ENCODE results near the gene CH25H.

CH25H gene

GRCh38 chr10:89167915-89168314, 39.2 kb downstream of the CH25H start:
- DNase-seq (ENCODE audit: low read depth), result no peak
- H3K4me3 ChIP-seq (ENCODE audit: low read depth, low read length), result no peak overlapping the region
- TF ChIP-seq POLR2A (IDR thresholded peaks at IDR 0.05; ENCODE audit: extremely low read depth, insufficient read length), result no peak
- no peak for TF ChIP-seq MAX (IDR thresholded peaks at IDR 0.05; ENCODE audit: low read depth, low read length)
- TF ChIP-seq MYC (IDR thresholded peaks at IDR 0.05; ENCODE audit: low read depth, low read length), result no peak
- TF ChIP-seq CTCF (IDR thresholded peaks at IDR 0.05; ENCODE audit: low read depth, low read length), result no peak

- H3K4me3 ChIP-seq (ENCODE audit: low read depth, low read length), result no peak overlapping the region
- TF ChIP-seq CTCF (IDR thresholded peaks at IDR 0.05; ENCODE audit: low read depth, low read length) (no peak), MYC (IDR thresholded peaks at IDR 0.05; ENCODE audit: low read depth, low read length) (no peak), MAX (IDR thresholded peaks at IDR 0.05; ENCODE audit: low read depth, low read length) (no peak), POLR2A (IDR thresholded peaks at IDR 0.05; ENCODE audit: extremely low read depth, insufficient read length) (no peak)
- DNase-seq (ENCODE audit: low read depth), result no peak
Observed at GRCh38 chr10:89165923-89166322, 41.2 kb downstream of the CH25H start.

- DNase-seq (ENCODE audit: low read depth), result no peak
- no peak for TF ChIP-seq MYC (IDR thresholded peaks at IDR 0.05; ENCODE audit: low read depth, low read length)
- no peak for TF ChIP-seq CTCF (IDR thresholded peaks at IDR 0.05; ENCODE audit: low read depth, low read length)
- no peak for TF ChIP-seq MAX (IDR thresholded peaks at IDR 0.05; ENCODE audit: low read depth, low read length)
- no peak for TF ChIP-seq POLR2A (IDR thresholded peaks at IDR 0.05; ENCODE audit: extremely low read depth, insufficient read length)
- H3K4me3 ChIP-seq (ENCODE audit: low read depth, low read length), result no peak overlapping the region
Observed at GRCh38 chr10:89164920-89165319, 42.2 kb downstream of the CH25H start.

GRCh38 chr10:89164080-89164479, 43.0 kb downstream of the CH25H start:
- peak overlapping the region; percentile 16 for H3K4me3 ChIP-seq (ENCODE audit: low read depth, low read length)
- peak; percentile 8 for DNase-seq (ENCODE audit: low read depth)
- TF ChIP-seq POLR2A (IDR thresholded peaks at IDR 0.05; ENCODE audit: extremely low read depth, insufficient read length) (no peak), MAX (IDR thresholded peaks at IDR 0.05; ENCODE audit: low read depth, low read length) (no peak), MYC (IDR thresholded peaks at IDR 0.05; ENCODE audit: low read depth, low read length) (no peak), CTCF (IDR thresholded peaks at IDR 0.05; ENCODE audit: low read depth, low read length) (no peak)

GRCh38 chr10:89163265-89163995, 43.7 kb downstream of the CH25H start:
- peak overlapping the region; percentile 16 for H3K4me3 ChIP-seq (ENCODE audit: low read depth, low read length)
- TF ChIP-seq MAX (IDR thresholded peaks at IDR 0.05; ENCODE audit: low read depth, low read length) (peak; percentile 71; the same call in 1 of the 2 replicates), MYC (IDR thresholded peaks at IDR 0.05; ENCODE audit: low read depth, low read length) (peak; percentile 59; the same call in 1 of the 2 replicates), POLR2A (IDR thresholded peaks at IDR 0.05; ENCODE audit: extremely low read depth, insufficient read length) (no peak), CTCF (IDR thresholded peaks at IDR 0.05; ENCODE audit: low read depth, low read length) (no peak)
- DNase-seq (ENCODE audit: low read depth), result peak; percentile 73
